Fibroblast of skin of left quadriceps (primary cell): ENCODE measurements around the gene RNF123.
"Not testable (repeated sequence)": the region's sequence is repeated elsewhere in the genome, so short reads cannot be mapped to it uniquely, and the experiment has no call there.

Source experiments
- DNase-seq, 2 experiments: peaks; one replicate each; pipeline ENCODE4 v3.0.0-alpha.2; 2013; ENCODE audit warnings: low read depth in 2 of 2

Gene RNF123

DNA sequence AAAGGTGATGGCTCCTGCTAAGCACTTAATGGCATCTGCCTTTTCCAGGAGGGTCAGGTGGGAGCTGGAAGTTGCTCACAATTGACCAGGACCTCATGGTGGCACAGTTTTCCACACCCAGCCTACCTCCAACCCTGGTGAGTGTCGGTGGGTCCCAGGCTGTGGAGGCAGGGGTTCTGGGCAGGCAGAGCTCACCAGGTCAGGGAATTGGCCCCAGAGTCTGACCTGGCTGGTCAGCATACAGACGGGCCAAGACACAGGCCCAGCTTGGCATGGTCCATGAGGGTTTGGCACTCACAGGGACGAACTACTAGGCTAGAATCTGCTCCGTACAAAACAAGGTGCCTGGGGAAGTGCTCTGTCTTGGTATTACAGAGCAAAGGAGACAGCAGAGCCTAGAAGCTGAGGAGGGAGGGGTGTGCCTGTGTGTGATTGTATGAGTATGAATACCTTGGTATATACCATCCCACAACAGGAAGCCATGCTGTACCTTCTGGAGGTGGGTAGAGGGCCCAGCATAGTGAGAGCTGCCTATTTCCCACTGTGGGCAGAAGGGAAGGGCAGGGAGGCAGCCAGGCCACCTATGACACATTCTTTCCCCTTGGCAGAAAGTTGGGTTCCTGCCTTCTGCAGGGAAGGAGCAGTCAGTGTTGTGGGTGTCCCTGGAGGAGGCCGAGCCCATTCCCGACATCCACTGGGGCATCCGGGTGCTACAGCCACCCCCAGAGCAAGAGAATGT lies 8.7 kb upstream of the RNF123 start:
- DNase-seq, result no peak

DNA sequence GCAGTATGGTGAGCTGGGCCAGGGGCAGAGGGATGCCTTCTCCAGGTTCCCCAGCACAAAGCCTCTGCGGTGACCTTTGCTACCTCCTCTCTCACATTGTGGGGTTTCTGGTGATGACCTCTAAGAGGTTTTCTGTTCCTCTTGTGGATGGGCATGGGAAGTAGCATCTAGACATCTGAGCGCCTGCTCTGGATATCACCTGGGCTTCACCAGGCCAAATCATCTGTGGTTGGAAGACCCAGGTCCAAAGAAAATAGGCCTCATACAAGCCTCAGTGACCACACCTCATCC lies 8.2 kb upstream of the RNF123 start:
- no peak for DNase-seq

- no peak for DNase-seq
These were observed 7.8 kb upstream of the RNF123 start for GRCh38 chr3:49681543-49681942.

DNA sequence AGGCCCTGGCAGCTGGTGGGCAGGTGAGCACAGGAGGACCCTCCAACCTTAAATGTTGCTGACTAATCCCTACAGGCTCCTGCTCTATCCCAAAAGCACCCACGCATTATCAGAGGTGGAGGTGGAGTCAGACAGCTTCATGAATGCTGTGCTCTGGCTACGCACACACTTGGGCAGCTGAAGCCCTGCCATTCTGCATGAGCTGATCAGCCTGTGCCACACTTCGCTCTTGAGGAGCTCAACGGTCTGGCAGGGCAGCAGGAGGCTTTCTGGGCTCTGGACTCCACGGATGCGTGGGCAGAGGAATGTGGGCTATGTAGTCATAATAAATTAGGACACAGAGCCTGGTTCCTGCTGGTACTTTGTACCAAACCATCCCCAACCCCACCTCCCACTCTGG lies 6.2 kb upstream of the RNF123 start:
- DNase-seq, result no peak

- DNase-seq, result not testable (repeated sequence)
These were observed 4.9 kb upstream of the RNF123 start for GRCh38 chr3:49684453-49684852.

- not testable (repeated sequence) for DNase-seq
These were observed 4.3 kb upstream of the RNF123 start for GRCh38 chr3:49685103-49685502.

GRCh38 chr3:49685846-49686245 lies 3.5 kb upstream of the RNF123 start:
- DNase-seq, result not testable (repeated sequence)

- not testable (repeated sequence) for DNase-seq
These were observed 3.0 kb upstream of the RNF123 start for GRCh38 chr3:49686346-49686745.

DNA sequence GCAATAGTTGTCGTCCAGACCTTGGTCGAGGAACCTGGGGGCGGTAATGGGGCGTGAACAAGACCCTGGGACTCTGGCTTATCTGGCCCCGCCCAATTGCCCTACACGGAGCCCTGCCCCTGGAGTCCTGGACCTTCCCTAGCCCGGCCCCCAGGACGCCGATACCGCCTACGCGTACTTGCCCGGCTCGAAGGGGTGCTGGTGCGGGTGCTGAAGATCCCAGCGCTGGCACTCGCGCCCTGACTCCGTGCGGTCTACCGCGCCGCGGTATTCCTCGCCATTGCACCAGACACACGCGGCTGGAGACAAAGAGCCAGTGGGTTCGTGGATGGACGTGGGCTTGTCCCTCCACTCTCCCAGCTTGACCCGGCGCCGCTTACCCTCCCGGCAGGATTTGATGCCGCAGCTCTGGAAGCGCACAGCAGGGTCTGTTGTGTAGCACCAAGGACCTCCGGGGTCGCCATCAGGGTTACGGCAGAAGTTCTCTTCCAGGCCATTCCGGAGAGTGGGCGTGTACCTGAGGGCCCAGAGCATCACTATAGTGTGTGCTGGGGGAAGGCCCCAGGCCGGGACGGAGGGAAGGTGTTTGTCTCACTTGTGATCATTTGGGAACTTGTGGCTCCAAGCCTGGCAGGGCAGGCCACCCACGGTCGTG lies 2.5 kb upstream of the RNF123 start:
- not testable (repeated sequence) for DNase-seq

- not testable (repeated sequence) for DNase-seq
These were observed 1.9 kb upstream of the RNF123 start for GRCh38 chr3:49687424-49687795.

DNA sequence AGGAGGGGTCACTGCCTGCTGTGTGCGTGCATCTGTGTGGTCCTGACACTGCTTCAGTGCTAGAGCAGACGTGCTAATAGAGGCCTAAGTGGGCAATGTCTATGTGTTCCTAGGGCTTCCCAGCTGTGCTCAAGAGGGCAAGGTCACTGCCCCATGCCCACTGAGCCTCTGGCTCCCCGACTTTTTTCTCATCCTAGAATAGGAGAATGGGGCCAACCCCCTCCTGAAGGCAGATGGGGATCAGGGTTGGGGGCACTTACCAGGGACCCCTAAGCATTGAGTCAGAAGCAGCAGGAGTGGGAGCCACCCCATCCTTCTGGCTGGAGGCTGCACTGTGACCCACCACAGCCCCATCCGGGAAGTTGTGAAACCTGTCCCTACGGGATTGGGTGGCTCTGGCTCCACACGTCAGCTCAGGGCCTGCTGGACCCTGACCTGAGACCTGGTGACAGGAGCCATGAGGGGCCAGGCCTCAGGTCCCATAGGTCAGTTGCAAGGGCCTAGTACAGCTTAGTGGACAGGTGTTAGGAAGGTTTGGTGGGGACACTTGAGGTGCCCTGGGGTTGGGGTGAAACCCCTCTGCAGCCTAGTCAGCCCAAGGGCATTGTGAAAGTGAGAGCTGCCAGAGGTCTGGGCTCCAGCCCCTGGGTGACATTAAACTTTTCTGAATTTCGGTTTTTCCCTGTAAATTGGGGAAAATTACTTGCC lies 865 bp upstream of the RNF123 start:
- not testable (repeated sequence) for DNase-seq

DNA sequence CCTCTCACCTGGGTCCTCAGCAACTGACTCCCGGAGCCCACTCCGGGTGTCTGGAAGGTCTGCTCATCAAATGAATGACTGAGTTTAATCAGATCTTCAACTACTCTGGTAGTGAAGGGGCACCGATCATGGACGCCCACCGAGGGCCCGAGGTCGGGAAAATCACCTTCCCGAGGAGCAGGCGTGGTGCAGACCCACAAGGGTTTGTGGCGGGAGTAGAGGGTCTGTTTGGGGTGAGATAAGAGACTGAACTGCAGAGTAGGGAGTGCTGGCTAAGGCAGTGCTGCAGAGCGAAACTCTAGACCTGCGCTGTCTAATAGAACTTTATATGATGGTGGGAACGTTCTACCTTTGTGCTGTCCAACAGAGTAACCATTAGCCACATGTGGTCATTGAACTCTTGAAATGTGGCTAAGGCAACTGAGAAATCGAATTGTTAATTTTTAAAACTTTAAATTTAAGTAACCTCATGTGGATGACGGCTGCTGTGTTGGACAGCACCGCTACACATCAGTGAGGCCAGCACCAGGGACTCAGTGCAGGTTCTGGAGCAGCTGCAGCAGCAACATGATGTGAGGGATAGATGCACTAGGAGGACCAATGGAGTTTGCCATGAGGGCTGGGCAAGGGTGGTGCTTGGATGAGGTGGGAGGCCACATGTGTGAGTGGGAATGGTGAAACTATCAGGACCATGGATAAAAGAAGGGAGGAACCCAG lies 709 bp downstream of the RNF123 start:
- not testable (repeated sequence) for DNase-seq

- not testable (repeated sequence) for DNase-seq
These were observed 1.5 kb downstream of the RNF123 start for GRCh38 chr3:49690856-49691255.

GRCh38 chr3:49691481-49691880 lies 2.1 kb downstream of the RNF123 start:
- not testable (repeated sequence) for DNase-seq

DNA sequence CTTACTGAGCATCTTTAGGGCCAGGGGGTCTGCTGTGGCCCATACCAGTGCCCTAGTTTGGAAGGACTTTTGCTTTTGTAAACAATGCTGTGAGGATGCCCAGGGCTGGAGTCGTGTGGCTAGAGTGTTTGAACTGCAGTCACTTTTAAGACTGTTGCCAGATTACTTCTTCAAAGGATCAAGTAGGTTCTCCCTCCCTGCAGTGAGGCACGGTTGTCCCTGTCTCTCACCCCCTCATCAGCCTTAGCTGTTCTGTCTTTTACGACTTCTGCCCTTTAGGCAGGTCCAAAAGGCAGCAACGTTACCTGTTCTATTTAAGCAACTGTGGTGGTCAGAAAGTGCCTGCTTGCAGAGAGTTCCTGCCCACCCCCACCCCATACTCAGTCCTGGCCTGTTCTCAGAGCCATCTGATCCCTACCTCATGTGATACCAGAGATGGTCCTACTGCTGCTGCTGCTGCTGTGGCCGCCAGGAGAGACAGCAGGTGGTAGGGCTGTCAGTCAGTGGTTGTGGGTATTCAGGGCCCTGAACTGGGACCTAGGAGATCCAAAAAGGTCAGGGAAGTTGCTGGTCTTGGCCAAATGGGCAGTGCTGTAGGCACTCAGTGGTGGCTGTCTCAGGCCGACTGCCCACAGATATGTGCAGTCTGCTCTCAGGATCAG lies 5.2 kb downstream of the RNF123 start:
- not testable (repeated sequence) for DNase-seq

DNA sequence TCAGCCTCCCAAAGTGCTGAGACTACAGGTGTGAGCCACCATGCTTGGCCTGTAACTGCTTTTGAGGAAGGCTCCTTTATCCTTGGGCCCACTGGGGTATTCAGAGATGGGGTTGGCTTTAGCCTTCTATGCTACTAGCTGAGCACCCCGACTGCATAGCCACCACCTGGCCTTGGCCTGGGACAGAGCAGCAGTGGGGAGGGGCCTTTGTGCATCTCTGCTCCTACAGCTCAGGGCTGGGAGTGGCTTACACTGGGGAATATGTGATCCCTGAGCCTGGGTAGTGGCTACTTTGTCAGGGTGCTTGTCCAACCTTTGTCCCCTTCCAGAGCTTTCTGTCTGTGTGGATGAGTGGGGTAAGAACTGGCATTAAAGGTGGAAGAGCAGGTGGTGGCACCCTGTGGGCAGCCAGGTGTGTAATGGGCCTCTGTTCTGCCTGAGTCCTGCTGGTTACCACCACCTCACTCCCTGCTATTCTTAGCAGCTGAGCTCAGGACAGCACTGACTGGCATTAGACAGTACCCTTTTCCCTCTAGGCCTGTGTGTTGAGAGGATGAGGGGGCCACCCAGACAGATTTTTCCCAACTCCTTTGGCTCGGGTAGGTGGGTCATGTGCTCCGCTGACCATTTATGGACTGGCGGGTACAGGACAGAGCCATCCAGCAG lies 6.1 kb downstream of the RNF123 start:
- not testable (repeated sequence) for DNase-seq

- DNase-seq, result no peak
These were observed 10.1 kb downstream of the RNF123 start for GRCh38 chr3:49699281-49699979.

DNA sequence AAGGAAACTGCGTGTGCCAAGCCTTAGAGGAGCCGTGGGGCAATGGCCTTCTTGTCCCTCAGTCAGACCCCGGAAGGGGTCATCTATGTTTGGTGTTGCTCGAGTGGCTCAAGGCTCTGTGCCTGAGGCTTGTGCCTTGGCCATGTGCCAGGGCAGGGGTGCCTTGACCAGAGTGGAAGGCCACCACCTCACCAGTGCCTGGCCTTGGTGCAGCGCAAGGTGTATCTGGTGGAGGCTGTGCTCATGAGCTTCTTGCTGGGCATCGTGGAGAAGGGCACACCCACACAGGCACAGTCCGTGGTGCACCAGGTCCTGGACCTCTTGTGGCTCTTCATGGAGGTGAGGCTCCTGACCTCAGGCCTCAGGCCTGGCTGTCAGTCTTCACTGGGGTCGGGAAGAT lies 10.7 kb downstream of the RNF123 start:
- DNase-seq, result no peak

DNA sequence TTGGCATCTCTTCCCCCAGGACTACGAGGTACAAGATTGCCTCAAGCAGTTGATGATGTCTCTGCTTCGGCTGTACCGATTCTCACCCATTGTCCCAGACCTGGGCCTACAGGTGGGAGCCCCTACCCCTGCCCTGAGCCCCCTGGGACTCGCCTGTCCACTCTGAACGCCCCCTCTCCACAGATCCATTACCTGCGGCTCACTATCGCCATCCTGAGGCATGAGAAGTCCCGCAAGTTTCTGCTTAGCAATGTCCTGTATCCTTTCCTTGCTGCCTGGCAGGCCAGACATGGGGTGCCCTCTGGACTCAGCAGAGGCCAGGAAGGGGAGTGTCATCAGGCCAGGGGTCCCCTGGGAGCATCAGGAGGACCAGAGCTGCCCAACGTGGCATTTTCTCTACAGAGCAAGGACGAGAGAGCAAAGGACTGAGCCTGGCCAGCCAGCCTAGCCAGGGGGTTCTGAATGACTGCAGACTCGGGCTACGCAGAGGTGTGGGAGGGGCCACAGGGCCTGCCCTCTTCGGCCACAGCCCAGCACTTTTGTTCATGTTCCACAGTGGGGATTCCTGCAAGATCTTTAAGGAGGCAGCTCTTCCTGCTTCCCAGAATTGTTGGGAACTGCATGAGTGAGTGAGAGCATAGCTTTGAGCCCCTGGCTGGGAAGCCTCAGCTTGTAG lies 11.2 kb downstream of the RNF123 start:
- no peak for DNase-seq
